Stimulated activated CD8-positive, alpha-beta memory T cell treated with anti-CD3 and anti-CD28 coated beads, Interleukin-4, amount 100 ng/mL, for 24 hours (primary cell): ENCODE data around the gene GPX4.

Source experiments
- DNase-seq: peaks from one replicate; pipeline ENCODE4 v3.0.0-alpha.2; 2020; ENCODE audit warnings: low read depth

The GPX4 gene

DNA sequence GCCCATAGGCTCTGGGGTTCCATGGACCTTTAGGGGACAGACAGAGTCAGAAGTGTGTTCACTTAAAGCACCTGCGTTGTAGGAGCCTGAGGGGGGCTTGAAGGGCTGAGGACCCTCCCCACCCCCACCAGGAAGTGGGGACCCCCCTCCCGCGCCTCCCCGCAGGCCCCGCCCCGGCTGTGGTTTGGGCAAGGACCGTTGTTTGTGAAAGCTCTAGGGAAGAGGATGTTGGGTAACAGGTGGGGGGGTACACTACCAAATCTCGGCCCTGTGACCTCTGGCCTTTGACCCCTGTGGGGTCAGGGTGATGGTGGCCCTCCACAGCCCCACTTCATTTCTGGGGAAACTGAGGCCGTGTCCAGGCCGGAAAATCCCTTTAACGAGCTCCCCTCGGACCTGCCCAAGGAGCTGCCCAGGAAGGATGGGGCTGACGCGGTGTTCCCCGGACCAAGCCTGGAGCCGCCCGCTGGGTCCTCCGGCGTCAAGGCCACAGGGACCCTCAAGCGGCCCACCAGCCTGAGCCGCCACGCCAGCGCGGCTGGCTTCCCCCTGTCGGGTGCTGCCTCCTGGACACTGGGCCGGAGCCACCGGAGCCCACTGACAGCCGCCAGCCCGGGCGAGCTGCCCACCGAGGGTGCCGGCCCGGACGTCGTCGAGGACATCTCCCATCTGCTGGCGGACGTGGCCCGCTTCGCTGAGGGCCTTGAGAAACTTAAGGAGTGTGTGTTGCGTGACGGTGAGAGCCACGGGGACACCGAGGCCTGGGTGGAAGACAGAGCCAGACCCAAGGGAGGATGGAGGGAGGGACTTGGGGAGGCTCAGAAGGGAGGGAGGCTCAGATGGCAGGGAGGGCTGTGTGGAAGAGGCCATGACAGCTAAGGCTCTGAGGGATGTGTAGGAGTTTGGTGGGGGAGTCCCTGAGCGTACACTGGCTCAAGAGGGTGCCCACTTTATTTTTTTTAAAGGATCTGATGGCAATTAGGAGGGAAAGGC is 35.5 kb upstream of the GPX4 start:
- no peak for DNase-seq

DNA sequence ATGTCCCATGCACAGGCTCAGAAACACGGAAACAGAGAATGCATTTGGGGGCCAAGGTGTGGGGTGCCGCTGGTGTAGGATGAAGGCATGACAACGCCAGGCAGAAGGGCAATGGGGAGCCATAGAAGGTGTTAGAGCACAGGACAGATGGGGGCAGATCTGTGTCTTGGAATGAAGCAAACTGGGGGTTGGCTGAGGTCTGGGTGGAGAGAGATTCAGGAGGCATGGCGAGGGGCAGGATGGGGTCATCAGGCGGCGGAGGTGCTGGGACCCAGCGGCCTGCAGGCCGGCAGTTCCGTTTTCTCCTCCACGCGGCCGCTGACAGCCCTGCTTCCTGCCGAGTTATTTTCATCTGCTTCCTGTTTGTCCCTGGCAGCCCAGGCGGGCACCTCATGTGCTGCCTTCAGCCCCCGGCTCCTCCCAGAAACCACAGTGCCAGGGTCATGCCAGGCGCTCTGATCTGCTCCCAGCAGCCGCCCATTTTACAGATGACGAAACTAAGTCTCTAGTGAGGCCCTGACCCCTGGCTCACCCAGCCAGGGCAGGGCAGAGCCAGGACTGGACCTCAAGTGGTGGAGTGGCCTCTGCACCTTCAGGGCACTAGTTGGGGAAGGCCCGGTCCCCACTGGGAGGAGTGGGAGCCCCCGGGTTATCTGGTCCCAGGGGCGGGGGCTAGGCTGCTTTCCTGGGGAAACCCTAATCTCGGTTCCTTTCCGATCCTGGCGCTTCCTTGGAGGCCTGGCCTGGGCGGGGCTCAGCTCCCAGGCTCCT is 34.6 kb upstream of the GPX4 start:
- no peak for DNase-seq

DNA sequence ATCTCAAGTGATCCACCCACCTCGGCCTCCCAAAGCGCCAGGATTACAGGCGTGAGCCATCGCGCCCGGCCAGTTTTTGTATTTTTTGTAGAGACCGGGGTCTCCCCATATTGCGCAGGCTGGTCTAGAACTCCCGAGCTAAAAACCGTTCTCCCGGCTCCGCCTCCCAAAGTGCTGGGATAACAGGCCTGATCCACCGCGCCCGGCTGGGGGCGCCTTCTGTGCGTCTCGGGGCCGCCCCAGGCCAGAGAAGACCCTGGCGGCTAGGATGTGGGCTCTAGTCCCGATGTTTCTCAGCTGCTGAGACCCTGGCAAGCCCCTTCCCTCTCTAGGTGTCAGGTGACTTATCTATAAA is 33.2 kb upstream of the GPX4 start:
- no peak for DNase-seq

DNA sequence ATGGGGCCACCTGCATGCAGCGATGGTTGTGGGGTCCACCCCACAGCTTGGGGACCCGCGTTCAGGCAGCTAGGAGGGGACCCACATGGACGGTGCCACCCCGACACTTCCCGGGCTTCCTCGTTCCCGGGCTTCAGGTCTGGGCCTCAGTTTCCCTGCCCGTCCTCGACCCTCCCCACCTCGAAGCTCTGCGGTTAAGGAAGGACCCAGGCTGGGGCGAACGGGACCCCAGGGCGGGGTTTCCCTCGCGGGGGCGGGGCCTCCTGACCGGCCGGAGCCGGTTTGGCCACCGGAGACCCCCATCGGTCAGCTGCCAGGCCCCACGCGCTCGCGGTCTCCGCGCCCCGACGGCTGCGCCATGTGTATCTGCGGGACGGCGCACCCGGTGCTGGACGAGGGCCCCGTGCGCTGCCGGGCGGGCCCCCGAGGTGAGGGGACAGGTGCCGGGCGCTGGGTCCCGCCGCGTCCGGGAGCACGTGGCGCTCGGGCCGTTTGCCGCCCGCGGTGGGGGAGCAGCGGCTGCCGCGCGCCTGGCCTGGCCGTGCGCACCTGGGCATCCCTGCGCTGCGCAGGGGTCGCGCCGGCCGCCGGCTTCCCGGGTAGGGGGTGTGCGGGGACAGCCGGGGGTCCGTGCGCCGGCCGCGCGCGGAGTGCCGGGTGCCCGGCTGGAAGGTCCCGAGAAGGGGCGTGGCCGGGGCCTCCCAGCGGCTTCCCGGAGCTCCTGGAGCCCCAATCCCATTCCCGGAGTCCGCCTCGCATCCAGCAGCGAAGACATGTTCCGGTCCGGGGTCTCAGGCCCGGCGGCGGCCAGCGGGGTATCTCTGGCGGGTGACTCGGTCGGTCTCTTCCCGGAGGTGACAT is 32.6 kb upstream of the GPX4 start:
- DNase-seq: no peak

DNA sequence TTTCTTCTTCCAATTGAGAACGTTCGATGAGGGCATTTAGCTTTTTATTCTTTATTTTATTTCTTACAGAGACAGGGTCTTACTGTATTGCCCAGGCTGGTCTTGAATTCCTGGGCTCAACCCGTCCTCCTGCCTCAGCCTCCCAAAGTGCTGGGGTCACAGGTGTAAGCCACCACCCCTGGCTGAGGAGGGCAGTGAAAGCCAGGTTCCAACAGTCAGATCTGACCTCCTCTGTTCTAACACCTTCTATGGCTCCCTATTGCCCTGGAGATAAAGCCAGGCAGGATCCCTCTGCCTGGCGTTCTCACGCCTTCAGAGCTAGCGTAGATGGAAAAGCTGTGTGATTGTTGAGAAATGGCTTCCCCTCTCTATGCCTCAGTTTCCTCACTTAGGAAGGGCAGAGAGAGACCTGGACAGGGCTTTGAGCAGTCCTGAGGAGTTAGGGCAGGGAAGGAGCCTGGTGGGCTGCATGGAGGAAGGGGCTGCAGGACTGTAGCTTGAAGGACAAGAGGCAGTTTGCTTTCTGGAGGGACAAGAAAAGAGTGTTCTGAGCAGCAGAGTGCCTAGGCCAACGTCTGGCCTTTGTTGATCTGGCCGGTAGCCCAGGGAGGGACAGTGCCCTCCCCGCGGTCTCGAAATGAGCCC is 31.3 kb upstream of the GPX4 start:
- DNase-seq: no peak

DNA sequence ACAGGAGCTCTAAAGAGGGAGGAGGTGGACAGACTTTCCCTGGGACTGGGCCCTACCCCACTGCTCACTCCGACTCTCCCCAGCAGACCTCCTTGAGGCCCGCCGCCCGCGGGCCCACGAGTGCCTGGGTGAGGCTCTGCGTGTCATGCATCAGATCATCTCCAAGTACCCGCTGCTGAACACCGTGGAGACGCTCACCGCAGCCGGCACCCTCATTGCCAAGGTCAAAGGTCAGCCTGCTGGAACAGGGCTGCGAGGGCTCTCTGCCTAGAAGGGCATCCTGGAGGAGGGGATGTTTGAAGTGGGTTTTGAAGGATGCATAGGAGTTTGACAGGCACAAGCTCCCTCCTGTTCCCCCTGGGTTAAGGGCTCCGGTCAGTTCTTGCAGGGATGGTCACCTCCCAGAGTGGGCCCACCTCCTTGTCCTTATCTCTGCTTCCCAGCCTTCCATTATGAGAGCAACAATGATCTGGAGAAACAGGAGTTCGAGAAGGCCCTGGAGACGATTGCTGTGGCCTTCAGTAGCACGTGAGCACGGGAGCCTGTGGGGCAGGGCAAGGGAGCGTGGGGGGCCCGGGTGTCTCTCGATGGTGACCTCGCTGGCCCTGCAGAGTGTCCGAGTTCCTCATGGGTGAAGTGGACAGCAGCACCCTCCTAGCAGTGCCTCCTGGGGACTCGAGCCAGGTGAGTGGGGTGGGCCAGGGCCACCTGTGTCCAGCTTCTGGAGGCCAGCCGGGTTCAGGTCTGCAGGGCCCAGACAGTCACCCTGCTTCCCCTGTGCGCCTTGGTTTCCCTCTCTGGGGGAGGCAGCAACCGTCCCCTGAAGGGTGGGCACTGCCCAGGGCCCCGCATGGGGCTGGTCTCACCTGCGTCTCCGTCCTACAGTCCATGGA is 30.5 kb upstream of the GPX4 start:
- no peak for DNase-seq

DNA sequence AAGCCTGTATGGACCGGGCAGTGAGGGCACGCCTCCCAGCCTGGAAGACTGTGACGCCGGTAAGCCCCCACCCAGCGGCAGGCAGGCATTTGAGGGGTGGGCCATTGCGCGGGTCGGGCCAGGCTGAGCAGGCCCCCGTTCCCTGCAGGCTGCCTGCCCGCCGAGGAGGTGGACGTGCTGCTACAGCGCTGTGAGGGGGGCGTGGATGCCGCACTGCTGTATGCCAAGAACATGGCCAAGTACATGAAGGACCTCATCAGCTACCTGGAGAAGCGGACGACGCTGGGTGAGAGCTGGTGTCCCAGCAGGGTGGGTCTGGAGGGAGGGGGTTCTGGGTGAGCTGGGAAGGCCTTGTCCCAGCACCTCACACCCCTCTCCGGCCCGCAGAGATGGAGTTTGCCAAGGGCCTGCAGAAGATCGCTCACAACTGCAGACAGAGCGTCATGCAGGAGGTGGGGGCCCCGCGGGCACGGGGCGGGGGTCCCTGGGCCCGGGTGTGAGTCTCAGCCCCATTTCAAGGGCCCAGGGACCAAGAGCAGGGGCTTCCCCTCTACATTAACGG is 29.8 kb upstream of the GPX4 start:
- DNase-seq: no peak

DNA sequence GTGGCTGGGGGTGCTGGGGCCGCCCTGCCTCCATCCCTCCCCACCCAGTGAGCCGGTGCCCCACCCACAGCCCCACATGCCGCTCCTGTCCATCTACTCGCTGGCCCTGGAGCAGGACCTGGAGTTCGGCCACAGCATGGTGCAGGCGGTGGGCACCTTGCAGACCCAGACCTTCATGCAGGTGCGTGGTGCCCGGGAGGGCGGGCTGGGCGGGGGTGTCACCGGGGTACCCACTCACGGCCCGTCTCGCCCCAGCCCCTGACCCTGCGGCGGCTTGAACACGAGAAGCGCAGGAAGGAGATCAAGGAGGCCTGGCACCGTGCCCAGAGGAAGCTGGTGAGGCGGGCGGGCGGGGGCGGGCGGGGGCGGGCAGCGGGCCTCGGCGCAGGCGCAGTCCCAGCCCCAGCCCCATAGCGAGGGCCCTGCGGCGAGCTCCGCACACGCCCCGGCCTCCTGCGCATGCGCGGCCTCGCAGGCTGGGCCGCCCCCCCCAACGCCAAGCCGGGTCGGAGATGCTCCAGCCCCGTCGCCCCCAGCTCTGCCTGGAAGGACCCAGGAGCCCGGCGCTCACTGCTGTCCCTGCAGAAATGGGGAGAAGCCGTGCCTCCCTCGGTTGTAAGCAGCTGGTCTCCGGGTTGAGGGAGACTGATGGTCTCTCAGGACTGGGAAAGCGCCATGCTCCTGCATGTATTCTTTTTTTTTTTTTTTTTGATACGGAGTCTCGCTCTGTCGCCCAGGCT is 29.1 kb upstream of the GPX4 start:
- peak; percentile 76 for DNase-seq

DNA sequence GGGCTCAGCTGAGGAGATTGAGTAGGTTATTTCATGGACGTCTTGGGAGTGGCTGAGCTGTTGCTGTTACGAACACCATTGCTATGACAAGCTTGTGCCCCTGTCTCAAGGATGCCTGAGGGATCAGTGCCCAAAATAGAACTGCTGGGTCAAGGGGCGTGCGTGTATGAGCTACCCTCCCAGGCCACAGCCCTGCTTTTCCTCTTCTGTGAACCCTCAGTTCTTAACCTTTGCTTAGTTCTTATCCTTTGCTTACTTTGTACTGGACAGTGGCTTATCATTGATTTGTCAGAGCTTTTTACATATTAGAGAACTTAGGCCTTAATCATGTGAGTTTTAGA is 27.8 kb upstream of the GPX4 start:
- no peak for DNase-seq

DNA sequence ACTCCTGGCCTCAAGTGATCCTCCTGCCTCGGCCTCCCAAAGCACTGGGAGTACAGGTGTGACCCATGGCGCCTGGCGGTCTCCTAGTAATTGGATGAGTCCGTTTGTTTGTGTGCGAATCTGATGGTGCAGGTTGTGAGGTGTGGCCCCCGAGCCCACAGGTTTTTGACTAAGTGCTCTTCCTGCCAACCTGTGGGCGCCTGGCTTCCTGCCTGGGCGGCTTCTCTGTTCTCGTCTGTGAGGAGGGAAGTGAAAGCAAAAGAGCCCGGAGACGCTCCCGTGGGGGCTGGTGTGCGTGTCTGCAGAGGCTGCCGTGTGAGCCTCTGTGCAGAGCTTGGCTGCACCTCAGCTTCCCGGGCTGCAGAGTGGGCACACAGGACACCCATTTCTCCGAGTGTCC is 26.8 kb upstream of the GPX4 start:
- peak; percentile 84 for DNase-seq

DNA sequence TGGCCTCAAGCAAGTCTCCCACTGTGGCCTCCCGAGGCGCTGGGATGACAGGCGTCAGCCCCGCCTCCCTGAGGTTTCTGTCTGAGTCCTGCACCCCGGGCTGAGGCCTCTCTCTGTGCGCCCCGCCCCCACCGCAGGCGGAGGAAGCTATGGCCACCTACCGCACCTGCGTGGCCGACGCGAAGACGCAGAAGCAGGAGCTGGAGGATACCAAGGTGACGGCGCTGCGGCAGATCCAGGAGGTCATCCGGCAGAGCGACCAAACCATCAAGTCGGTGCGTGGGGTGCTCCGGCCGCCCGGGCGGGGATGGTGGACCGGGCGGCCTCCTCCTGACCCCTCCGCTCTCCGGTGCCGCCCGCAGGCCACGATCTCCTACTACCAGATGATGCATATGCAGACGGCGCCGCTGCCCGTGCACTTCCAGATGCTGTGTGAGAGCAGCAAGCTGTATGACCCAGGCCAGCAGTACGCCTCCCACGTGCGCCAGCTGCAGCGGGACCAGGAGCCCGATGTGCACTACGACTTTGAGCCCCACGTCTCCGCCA is 24.2 kb upstream of the GPX4 start:
- peak; percentile 63 for DNase-seq

DNA sequence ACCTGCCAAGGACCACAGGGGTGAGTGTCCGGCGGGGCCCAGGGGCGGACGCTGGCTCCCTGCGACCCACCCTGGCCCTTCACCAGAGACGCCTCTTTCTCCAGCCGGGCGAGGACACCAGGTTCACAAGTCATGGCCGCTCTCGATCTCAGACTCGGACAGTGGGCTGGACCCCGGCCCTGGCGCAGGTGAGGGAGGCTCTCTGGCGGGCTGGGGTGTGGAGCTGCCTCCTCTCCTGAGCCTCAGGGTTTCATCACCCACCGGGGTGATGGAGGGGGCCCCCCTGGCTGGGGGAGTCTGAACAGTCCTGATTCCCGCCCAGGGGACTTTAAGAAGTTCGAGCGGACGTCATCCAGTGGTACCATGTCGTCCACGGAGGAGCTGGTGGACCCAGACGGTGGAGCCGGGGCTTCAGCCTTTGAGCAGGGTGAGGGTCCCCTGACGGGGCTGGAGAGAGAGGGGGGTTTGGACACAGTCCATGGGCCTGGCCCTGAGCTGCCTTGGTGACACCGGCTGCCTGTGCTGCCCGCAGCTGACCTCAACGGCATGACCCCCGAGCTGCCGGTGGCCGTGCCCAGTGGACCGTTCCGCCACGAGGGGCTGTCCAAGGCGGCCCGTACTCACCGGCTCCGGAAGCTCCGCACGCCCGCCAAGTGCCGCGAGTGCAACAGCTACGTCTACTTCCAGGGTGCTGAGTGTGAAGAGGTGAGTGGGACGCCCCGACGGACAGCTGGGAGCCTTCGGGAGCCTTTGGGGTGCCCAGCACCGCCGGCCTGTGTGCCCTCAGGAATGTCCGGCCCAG is 23.2 kb upstream of the GPX4 start:
- no peak for DNase-seq

DNA sequence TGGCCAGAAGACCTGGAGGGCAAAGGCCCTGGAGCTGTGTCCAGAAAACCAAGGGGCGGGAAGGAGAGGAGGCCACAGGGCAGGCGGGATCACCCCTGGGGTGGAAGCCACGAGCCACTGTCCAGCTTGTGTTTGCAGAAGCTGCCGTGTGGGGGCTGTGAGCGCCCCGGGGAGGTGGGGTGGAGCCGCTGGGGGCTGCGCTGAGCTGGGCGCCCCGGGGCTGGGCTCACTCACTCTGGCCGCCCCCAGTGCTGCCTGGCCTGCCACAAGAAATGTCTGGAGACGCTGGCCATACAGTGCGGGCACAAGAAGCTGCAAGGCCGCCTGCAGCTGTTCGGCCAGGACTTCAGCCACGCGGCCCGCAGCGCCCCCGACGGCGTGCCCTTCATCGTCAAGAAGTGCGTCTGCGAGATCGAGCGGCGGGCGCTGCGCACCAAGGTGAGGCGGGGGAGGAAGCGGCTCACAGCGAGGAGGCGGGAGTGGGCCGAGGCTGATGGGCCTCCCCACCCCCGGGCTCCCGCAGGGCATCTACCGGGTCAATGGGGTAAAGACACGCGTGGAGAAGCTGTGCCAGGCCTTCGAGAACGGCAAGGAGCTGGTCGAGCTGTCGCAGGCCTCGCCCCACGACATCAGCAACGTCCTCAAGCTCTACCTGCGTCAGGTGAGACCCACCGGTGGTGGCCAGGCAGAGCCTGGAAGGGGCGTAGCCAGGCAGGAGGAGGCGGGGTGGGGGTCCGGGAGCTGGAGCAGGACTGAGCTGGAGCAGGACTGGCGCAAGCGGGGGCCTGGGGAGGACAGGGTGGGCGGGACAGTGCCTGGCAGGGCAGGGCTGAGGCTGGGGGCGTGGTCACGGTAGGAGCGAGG is 22.3 kb upstream of the GPX4 start:
- DNase-seq: no peak

DNA sequence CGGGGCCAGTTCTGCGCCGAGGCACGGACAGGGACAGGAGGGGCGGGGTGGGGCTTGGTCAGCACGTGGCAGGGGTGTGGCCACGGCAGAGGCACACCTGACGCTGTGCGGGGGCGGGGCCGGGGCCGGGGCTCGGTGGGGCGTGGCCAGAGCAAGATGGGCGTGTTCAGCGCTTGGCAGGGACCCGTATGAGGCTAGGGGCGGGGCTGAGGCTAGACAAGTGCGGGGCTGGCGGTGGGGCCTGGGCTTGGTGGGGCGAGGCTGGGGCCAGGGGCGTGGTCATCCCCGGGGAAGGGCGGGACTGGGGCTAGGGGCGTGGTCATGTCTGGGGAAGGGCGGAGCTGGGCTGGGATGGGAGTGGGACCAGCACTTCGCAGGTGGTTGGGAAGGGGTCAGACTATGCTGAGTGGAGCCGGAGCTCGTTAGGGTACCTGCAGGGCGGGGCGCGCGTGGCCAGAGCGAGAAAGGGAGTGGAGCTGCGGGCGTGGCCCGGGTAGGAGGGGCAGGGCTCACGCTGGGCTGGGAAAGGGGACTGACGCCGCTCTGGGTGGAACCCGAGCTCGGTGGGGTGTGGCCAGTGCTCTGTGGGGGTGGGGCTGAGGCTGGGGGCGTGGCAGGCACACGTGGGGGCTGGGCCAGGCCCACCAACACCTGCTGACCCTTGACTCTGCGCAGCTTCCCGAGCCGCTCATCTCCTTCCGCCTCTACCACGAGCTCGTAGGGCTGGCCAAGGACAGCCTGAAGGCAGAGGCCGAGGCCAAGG is 21.4 kb upstream of the GPX4 start:
- no peak for DNase-seq

DNA sequence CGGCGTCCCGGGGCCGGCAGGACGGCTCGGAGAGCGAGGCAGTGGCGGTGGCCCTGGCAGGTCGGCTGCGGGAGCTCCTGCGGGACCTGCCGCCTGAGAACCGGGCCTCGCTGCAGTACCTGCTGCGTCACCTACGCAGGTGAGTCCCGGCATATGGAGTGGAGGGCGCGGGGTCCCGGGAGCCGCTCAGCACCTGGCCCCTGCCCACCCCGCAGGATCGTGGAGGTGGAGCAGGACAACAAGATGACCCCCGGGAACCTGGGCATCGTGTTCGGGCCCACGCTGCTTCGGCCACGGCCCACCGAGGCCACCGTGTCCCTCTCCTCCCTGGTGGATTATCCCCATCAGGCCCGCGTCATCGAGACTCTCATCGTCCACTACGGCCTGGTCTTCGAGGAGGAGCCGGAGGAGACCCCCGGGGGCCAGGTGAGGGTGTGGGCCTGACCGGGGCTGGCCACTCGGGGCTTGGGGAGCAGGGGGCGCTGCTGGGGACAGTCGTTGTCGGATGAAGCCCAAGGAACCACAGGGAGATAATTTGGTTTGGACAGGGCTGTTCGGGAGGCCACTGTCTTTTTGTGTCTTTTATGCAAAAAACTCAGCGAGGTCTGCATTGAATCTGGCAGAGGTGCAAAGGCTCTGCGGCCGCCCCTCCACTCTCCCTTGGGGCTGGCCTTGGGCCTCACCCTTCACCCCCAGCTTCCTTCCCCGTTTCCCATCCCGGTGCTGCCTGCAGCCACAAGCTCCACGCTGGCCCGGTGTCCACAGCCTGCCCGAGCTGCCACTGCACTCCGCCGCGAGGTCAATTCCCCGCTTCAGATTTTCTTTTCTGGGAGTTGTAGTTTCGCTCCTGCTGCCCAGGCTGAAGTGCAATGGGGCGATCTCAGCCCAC is 20.6 kb upstream of the GPX4 start:
- no peak for DNase-seq
